K562 (cell line): ENCODE results near the gene LY6G6F. TPM values are rescaled to one million over a fixed set of nuclear protein-coding genes. Genes with fewer than 3 reads are reported as not detected.

ENCODE experiments used
- ARHGAP35 ChIP-seq: fragments of 450-650 bp; IDR thresholded peaks from 2 replicates; pipeline ENCODE4 v1.6.1; 2018; ENCODE audit not compliant: partially characterized antibody
- BCL6 ChIP-seq: fragments of 250-450 bp; sonication (Bioruptor Pico); IDR thresholded peaks from 2 replicates; pipeline ENCODE4 v1.4.0; 2020
- CBX3 ChIP-seq, 2 experiments: IDR thresholded peaks; 1 replicate in 1 of 2; 2 replicates in 1 of 2; pipeline ENCODE4 v1.6.1; 2012; ENCODE audit warnings: inconsistent platforms in 2 of 2, low read length in 2 of 2, borderline replicate concordance in 1 of 2, control low read depth in 1 of 2
- E2F5 ChIP-seq: sonication (generic); formaldehyde crosslinking; IDR thresholded peaks from 2 replicates; pipeline ENCODE4 v1.8.0; 2022; ENCODE audit warnings: mild to moderate bottlenecking, missing genetic modification reagents
- ETV6 ChIP-seq, 3 experiments: fragments of 150-350 bp in 1 of 3; sonication (generic) in 1 of 3; formaldehyde crosslinking in 1 of 3; IDR thresholded peaks; 2 replicates each; pipeline versions ENCODE4 v1.6.1 to v1.8.0; 2014 to 2022; ENCODE audit warnings: borderline replicate concordance in 2 of 3, low read depth in 2 of 3, antibody characterized with exemption in 1 of 3, low read length in 1 of 3, mild to moderate bottlenecking in 1 of 3, missing genetic modification reagents in 1 of 3
- FOSL1 ChIP-seq: fragments of 200-800 bp; sonication (Bioruptor generic); conservative IDR thresholded peaks from 2 replicates; pipeline ENCODE4 v1.6.1; 2016; ENCODE audit warnings: missing genetic modification characterization, missing compliant biosample characterization
- FOXA1 ChIP-seq: fragments of 450-650 bp; IDR thresholded peaks from 2 replicates; pipeline ENCODE4 v1.6.1; 2016; ENCODE audit warnings: mild to moderate bottlenecking, borderline replicate concordance
- KDM5B ChIP-seq: fragments of 200-600 bp; sonication (generic); IDR thresholded peaks from 2 replicates; pipeline ENCODE4 v1.6.1; 2012; ENCODE audit warnings: low read depth, mild to moderate bottlenecking, moderate library complexity, low read length, control low read depth, inconsistent platforms; ENCODE audit not compliant: insufficient replicate concordance
- MTA3 ChIP-seq: fragments of 450-650 bp; formaldehyde crosslinking; IDR thresholded peaks from 2 replicates; pipeline ENCODE4 v1.6.1; 2017; ENCODE audit warnings: mild to moderate bottlenecking, borderline replicate concordance
- MXI1 ChIP-seq: IDR thresholded peaks from 2 replicates; pipeline ENCODE4 v1.6.1; 2011; ENCODE audit warnings: low read depth, mild to moderate bottlenecking, improper control_type of control experiment, low read length
- NBN ChIP-seq: fragments of 450-650 bp; IDR thresholded peaks from 2 replicates; pipeline ENCODE4 v1.6.1; 2016; ENCODE audit warnings: low read depth, mild to moderate bottlenecking
- NCOA1 ChIP-seq: fragments of 450-650 bp; IDR thresholded peaks from 2 replicates; pipeline ENCODE4 v1.6.1; 2016; ENCODE audit warnings: low read depth
- NCOR1 ChIP-seq: fragments of 450-650 bp; IDR thresholded peaks from 2 replicates; pipeline ENCODE4 v1.6.1; 2016; ENCODE audit warnings: mild to moderate bottlenecking, moderate library complexity
- RB1 ChIP-seq: fragments of 450-650 bp; IDR thresholded peaks from 2 replicates; pipeline ENCODE4 v1.6.1; 2017; ENCODE audit warnings: low read depth, mild to moderate bottlenecking
- RBM39 ChIP-seq: fragments of 200-400 bp; formaldehyde crosslinking; optimal IDR thresholded peaks from 2 replicates; pipeline ENCODE3; 2018; ENCODE audit warnings: low read depth, low read length
- RFX1 ChIP-seq: fragments of 450-650 bp; IDR thresholded peaks from 2 replicates; pipeline ENCODE4 v1.6.1; 2016; ENCODE audit warnings: mild to moderate bottlenecking, moderate library complexity
- RHOXF2B ChIP-seq: fragments of 250-450 bp; sonication (Bioruptor Pico); conservative IDR thresholded peaks from 2 replicates; pipeline ENCODE4 v1.5.1; 2021
- TRIM28 ChIP-seq: fragments of 450-650 bp; IDR thresholded peaks from 2 replicates; pipeline ENCODE4 v1.6.1; 2017
- ZFX ChIP-seq: sonication (generic); formaldehyde crosslinking; IDR thresholded peaks from 2 replicates; pipeline ENCODE4 v1.8.0; 2022; ENCODE audit warnings: mild to moderate bottlenecking, missing genetic modification reagents, moderate library complexity
- ZNF232 ChIP-seq: sonication (generic); formaldehyde crosslinking; IDR thresholded peaks from 2 replicates; pipeline ENCODE4 v1.8.0; 2022; ENCODE audit warnings: mild to moderate bottlenecking, missing genetic modification reagents
- ZNF436 ChIP-seq: fragments of 250-450, 450-650 bp; sonication (Bioruptor Pico); formaldehyde crosslinking; IDR thresholded peaks from 2 replicates; pipeline ENCODE4 v1.7.0; 2020; ENCODE audit warnings: mild to moderate bottlenecking
- ZNF695 ChIP-seq: fragments of 450-650 bp; formaldehyde crosslinking; IDR thresholded peaks from 2 replicates; pipeline ENCODE4 v1.4.0; 2020; ENCODE audit warnings: mild to moderate bottlenecking, moderate library complexity
- polyA plus RNA-seq, 8 experiments: library from polyadenylated mRNA; depleted of rRNA in 4 of 8; stranded (reverse) in 5 of 8; unstranded in 3 of 8; fragments of >200 nt; fragmentation: Nextera tagmentation in 2 of 8; fragmentation: Illumina TruSeq in 1 of 8; extraction: Ambion mirVana in 2 of 8; extraction: Trizol in 1 of 8; gene quantifications; 2 replicates each; pipeline versions ENCODE4 v1.2.1 to v1.2.3, GENCODE V29; 2011 to 2014; ENCODE audit warnings: inconsistent platforms in 1 of 8, missing spikeins in 1 of 8
- total RNA-seq, 7 experiments: library from RNA; depleted of rRNA in 6 of 7; stranded (reverse); fragments of >200 nt in 6 of 7; fragmentation: Illumina TruSeq in 2 of 7; extraction: Trizol in 2 of 7; gene quantifications; 2 replicates each; pipeline versions ENCODE4 v1.2.1 to v1.2.3, GENCODE V29; 2011 to 2021; ENCODE audit warnings: low replicate concordance in 1 of 7
- TF ChIP-seq, protein P1 (sequence below): fragments of 250-450 bp; sonication (Bioruptor Pico); IDR thresholded peaks from 2 replicates; pipeline ENCODE4 v1.4.0; 2020; ENCODE audit warnings: mild to moderate bottlenecking, moderate library complexity, borderline replicate concordance
- TF ChIP-seq, protein P2 (sequence below): fragments of 450-650 bp; formaldehyde crosslinking; conservative IDR thresholded peaks from 2 replicates; pipeline ENCODE4 v1.4.0; 2022; ENCODE audit warnings: mild to moderate bottlenecking, missing genetic modification characterization

The LY6G6F gene
- total and polyA plus RNA-seq, 9 of the 15 experiments (the other 6 are each of a cell fraction or from before 2014, with no cell fraction given): 0.14 to 0.50 (median 0.28) TPM; not detected in 2

DNA sequence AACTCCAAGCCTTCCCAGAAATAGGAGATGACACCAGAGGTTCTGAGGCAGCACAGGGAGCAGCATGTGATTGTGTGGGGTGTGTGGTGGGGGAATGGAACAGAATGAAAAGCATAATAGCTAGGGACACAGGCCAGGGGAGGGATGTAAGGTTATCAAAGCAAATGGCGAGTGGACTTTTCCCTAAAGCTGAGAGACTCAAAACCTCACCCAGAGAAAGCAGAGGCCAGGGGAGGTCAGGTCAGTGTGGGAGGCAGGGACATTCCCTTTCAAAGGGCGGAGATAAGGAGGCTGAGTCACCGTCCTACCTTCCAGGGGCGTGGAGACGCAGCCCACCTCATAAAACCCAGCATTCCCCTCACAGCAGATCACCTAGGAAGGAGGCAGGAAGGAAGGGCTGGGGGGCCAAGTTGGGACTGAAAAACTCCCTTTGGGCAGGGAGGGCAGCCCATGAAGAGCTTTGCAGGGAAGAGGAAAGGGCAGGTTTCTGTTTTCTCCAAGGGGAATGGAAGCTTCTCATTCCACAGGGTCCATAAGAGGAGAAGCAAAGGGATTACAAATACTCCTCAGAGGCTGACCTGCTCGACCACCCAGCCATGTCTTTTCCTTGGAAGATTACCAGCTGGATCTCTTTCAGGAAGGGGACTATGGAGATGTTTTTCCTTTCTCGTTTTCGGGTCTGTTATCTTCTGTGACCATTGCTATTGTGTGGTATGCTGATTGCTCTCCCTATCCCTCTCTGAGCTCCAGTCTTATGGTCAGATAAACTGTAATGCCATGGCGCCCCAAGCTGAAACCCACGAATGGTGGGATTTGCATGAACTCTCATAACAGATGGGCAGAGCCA lies 16.2 kb upstream of the LY6G6F start (continued):
- TF ChIP-seq ZNF695 (CRISPR knock-in tag) (no peak), NBN (peak; percentile 73), MXI1 (no peak; the same call in 1 of the 2 replicates), NCOR1 (peak; percentile 81), ZFX (CRISPR knock-in tag) (peak; percentile 38; the same call in 1 of the 2 replicates), KDM5B (peak; percentile 21), RHOXF2B (peak; percentile 21; the same call in 1 of the 2 replicates), RBM39 (peak; percentile 8), ZNF436 (no peak), BCL6 (CRISPR knock-in tag) (no peak), ARHGAP35 (no peak), ZNF232 (CRISPR knock-in tag) (no peak), CBX3 (IDR thresholded peaks at IDR 0.05; ENCODE audit: borderline replicate concordance in 1 of 2, low read length in 2 of 2) (0 out of 3 replicates have a peak, but pooled peaks of 1 of the 2 experiments have one; percentile 21), NCOA1 (peak; percentile 89), TRIM28 (peak; percentile 63; the same call in 1 of the 2 replicates), RB1 (peak; percentile 82; the same call in 1 of the 2 replicates), MTA3 (peak; percentile 98), RFX1 (no peak), E2F5 (CRISPR knock-in tag) (no peak; the same call in 1 of the 2 replicates), ETV6 (IDR thresholded peaks at IDR 0.05; ENCODE audit: borderline replicate concordance in 1 of 2, low read depth in 2 of 2, low read length in 1 of 2) (peak in 1 of 2 experiments; percentile 48; a peak in 1 of 4 replicates), ETV6 (CRISPR knock-in tag; IDR thresholded peaks at IDR 0.05; ENCODE audit: borderline replicate concordance) (0 out of 2 replicates have a peak, but pooled peaks have one; percentile 34), FOSL1 (tag) (peak; percentile 99), FOXA1 (no peak)
- TF ChIP-seq, protein P1, sequence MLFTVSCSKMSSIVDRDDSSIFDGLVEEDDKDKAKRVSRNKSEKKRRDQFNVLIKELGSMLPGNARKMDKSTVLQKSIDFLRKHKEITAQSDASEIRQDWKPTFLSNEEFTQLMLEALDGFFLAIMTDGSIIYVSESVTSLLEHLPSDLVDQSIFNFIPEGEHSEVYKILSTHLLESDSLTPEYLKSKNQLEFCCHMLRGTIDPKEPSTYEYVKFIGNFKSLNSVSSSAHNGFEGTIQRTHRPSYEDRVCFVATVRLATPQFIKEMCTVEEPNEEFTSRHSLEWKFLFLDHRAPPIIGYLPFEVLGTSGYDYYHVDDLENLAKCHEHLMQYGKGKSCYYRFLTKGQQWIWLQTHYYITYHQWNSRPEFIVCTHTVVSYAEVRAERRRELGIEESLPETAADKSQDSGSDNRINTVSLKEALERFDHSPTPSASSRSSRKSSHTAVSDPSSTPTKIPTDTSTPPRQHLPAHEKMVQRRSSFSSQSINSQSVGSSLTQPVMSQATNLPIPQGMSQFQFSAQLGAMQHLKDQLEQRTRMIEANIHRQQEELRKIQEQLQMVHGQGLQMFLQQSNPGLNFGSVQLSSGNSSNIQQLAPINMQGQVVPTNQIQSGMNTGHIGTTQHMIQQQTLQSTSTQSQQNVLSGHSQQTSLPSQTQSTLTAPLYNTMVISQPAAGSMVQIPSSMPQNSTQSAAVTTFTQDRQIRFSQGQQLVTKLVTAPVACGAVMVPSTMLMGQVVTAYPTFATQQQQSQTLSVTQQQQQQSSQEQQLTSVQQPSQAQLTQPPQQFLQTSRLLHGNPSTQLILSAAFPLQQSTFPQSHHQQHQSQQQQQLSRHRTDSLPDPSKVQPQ (CRISPR knock-in tag): no peak
- TF ChIP-seq, protein P2, sequence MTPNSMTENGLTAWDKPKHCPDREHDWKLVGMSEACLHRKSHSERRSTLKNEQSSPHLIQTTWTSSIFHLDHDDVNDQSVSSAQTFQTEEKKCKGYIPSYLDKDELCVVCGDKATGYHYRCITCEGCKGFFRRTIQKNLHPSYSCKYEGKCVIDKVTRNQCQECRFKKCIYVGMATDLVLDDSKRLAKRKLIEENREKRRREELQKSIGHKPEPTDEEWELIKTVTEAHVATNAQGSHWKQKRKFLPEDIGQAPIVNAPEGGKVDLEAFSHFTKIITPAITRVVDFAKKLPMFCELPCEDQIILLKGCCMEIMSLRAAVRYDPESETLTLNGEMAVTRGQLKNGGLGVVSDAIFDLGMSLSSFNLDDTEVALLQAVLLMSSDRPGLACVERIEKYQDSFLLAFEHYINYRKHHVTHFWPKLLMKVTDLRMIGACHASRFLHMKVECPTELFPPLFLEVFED (CRISPR knock-in tag): peak; percentile 91
